Caco-2 (cell line): ENCODE data around the gene ZBTB42. TPM values are rescaled to one million over a fixed set of nuclear protein-coding genes. Genes with fewer than 3 reads are reported as not detected.

Experiments used
- BruUV-seq: library from RNA; stranded (reverse); fragments of 400-500 nt; replicated peaks from 2 replicates; lab custom pipeline; 2021; lab: Mats Ljungman, UMichigan
- CTCF ChIA-PET: fragments of 300-600 bp; sonication (Branson Sonifier 250); formaldehyde crosslinking; loops from one replicate; lab custom pipeline; 2022; ENCODE audit warnings: antibody characterized with exemption; lab: Charles Lee
- POLR2A ChIA-PET: fragments of 300-600 bp; sonication (Branson Sonifier 250); formaldehyde crosslinking; loops from one replicate; lab custom pipeline; 2022; ENCODE audit warnings: antibody characterized with exemption; lab: Charles Lee
- DNase-seq, 2 experiments: peaks; one replicate each; pipeline versions ENCODE4 v3.0.0 to v3.0.0-alpha.2; 2020 to 2022
- H3K27me3 ChIP-seq: replicated peaks from 2 replicates; pipeline ENCODE4 v1.6.0; 2011; ENCODE audit warnings: low read length; ENCODE audit not compliant: control insufficient read depth, insufficient read depth
- H3K36me3 ChIP-seq: 2 replicates; pipeline ENCODE4 v1.5.1; 2011; ENCODE audit warnings: low read length; ENCODE audit not compliant: control insufficient read depth, insufficient read depth
- H3K4me1 ChIP-seq: fragments of 250-450 bp; sonication (Bioruptor Pico); 2 replicates; pipeline ENCODE4 v1.5.1; 2020; ENCODE audit warnings: mild to moderate bottlenecking
- H3K4me3 ChIP-seq: 2 replicates; pipeline ENCODE4 v1.5.1; 2011; ENCODE audit warnings: low read depth, mild to moderate bottlenecking, control low read depth, low read length
- H3K9me3 ChIP-seq: fragments of 250-450 bp; sonication (Bioruptor Pico); 2 replicates; pipeline ENCODE4 v1.5.1; 2020; ENCODE audit warnings: mild to moderate bottlenecking, moderate library complexity
- H3K27ac Mint-ChIP-seq: one replicate; pipeline ENCODE4 v1.8.0; 2022; ENCODE audit warnings: mixed read lengths; ENCODE audit not compliant: unreplicated experiment
- H3K27me3 Mint-ChIP-seq: one replicate; pipeline ENCODE4 v1.8.0; 2022; ENCODE audit warnings: mixed read lengths; ENCODE audit not compliant: insufficient read depth, unreplicated experiment
- H3K36me3 Mint-ChIP-seq: one replicate; pipeline ENCODE4 v1.8.0; 2022; ENCODE audit warnings: mild to moderate bottlenecking, mixed read lengths; ENCODE audit not compliant: insufficient read depth, unreplicated experiment
- H3K4me1 Mint-ChIP-seq: one replicate; pipeline ENCODE4 v1.8.0; 2022; ENCODE audit warnings: low read depth, mixed read lengths; ENCODE audit not compliant: unreplicated experiment
- H3K4me3 Mint-ChIP-seq: one replicate; pipeline ENCODE4 v1.8.0; 2022; ENCODE audit warnings: mild to moderate bottlenecking, moderate library complexity, mixed read lengths; ENCODE audit not compliant: unreplicated experiment
- H3K9me3 Mint-ChIP-seq: one replicate; pipeline ENCODE4 v1.8.0; 2022; ENCODE audit warnings: mixed read lengths; ENCODE audit not compliant: unreplicated experiment
- intact Hi-C: fragments of 100-400 bp; cut with micrococcal nuclease; formaldehyde crosslinking; loops from one replicate; pipeline ENCODE4 v1.10.0; 2022; ENCODE audit not compliant: unreplicated experiment
- total RNA-seq: library from RNA; stranded (reverse); gene quantifications from 2 replicates; pipeline ENCODE4 v1.2.3, GENCODE V29; 2022
- TF ChIP-seq, protein P1 (sequence below), 2 experiments: fragments of 200-600 bp in 1 of 2; IDR thresholded peaks; 1 replicate in 1 of 2; 2 replicates in 1 of 2; pipeline versions ENCODE4 v1.5.1 to v1.8.0; 2011 to 2022; ENCODE audit warnings: antibody characterized with exemption in 1 of 2, control low read depth in 1 of 2, inconsistent platforms in 1 of 2, low read depth in 1 of 2, low read length in 1 of 2, mild to moderate bottlenecking in 1 of 2, moderate library complexity in 1 of 2; ENCODE audit not compliant: insufficient read depth in 1 of 2, severe bottlenecking in 1 of 2, unreplicated experiment in 1 of 2

ZBTB42 gene
- total RNA-seq, 1 experiment from 2014 or later = 9.7 TPM

GRCh38 chr14:104758981-104759969 lies 41.6 kb upstream of the ZBTB42 start:
- Mint-ChIP-seq H3K9me3 (no peaks in the 10 kb centered on the region), H3K4me3 (no peak overlapping the region), H3K27me3 (no peaks in the 10 kb centered on the region), H3K27ac (no peak overlapping the region), H3K4me1 (peaks cover 6% of the 10 kb centered on the region), H3K36me3 (peaks cover 71% of the 10 kb centered on the region)
- TF ChIP-seq, protein P1, sequence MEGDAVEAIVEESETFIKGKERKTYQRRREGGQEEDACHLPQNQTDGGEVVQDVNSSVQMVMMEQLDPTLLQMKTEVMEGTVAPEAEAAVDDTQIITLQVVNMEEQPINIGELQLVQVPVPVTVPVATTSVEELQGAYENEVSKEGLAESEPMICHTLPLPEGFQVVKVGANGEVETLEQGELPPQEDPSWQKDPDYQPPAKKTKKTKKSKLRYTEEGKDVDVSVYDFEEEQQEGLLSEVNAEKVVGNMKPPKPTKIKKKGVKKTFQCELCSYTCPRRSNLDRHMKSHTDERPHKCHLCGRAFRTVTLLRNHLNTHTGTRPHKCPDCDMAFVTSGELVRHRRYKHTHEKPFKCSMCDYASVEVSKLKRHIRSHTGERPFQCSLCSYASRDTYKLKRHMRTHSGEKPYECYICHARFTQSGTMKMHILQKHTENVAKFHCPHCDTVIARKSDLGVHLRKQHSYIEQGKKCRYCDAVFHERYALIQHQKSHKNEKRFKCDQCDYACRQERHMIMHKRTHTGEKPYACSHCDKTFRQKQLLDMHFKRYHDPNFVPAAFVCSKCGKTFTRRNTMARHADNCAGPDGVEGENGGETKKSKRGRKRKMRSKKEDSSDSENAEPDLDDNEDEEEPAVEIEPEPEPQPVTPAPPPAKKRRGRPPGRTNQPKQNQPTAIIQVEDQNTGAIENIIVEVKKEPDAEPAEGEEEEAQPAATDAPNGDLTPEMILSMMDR (IDR thresholded peaks at IDR 0.05; ENCODE audit: insufficient read depth in 1 of 2, low read depth in 1 of 2, low read length in 1 of 2, severe bottlenecking in 1 of 2, unreplicated experiment in 1 of 2) = no peak
- H3K36me3 ChIP-seq = peaks cover 3% of the 10 kb centered on the region; the same call in 1 of the 2 replicates
- peaks cover 5% of the 10 kb centered on the region for H3K4me1 ChIP-seq
- intact Hi-C loops = no loop called here
- no TSS peak for BruUV-seq
- H3K27me3 ChIP-seq = no peaks in the 10 kb centered on the region
- DNase-seq = no peak
- no peaks in the 10 kb centered on the region for H3K9me3 ChIP-seq
- POLR2A ChIA-PET = interaction anchor here (0.6 kb wide), 1 partner anchor 8 kb away, joined by 10 read pairs; no protein-coding TSS in a partner anchor
- no peak overlapping the region for H3K4me3 ChIP-seq
- CTCF ChIA-PET = no interaction called here

DNA sequence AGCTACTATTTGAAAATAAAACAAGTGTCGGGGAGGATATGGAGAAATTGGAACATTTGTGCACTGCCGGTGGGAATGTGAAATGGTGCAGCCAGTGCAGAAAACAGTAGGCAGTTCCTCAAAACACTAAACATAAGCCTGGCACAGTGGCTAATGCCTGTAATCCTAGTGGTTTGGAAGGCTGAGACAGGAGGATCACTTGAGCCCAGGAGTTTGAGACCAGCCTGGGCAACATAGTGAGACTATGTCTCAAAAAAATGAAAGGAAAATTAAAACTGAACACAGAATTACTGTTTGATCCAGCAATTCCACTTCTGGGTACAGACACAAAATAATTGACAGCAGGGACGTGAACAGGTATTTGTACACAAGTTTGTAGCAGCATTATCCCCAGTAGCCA lies 35.4 kb upstream of the ZBTB42 start:
- peaks cover 13% of the 10 kb centered on the region for H3K4me1 Mint-ChIP-seq
- H3K27ac Mint-ChIP-seq = no peak overlapping the region
- no peaks in the 10 kb centered on the region for H3K27me3 Mint-ChIP-seq
- H3K36me3 ChIP-seq = no peaks in the 10 kb centered on the region
- peak overlapping the region; percentile 28; the same call in 1 of the 2 replicates for H3K4me3 ChIP-seq
- intact Hi-C loops = no loop called here
- TF ChIP-seq, protein P1 (IDR thresholded peaks at IDR 0.05; ENCODE audit: insufficient read depth in 1 of 2, low read depth in 1 of 2, low read length in 1 of 2, severe bottlenecking in 1 of 2, unreplicated experiment in 1 of 2) = no peak
- no peaks in the 10 kb centered on the region for H3K27me3 ChIP-seq
- BruUV-seq = no TSS peak
- ChIA-PET POLR2A (interaction anchor here (2.4 kb wide), 1 partner anchor 13 kb away, joined by 14 read pairs; the partner anchor contains the start of gene SIVA1), CTCF (no interaction called here)
- peaks cover 43% of the 10 kb centered on the region for H3K36me3 Mint-ChIP-seq
- DNase-seq = no peak
- H3K9me3 ChIP-seq = no peaks in the 10 kb centered on the region
- peak overlapping the region; percentile 74 for H3K4me3 Mint-ChIP-seq
- H3K9me3 Mint-ChIP-seq = no peaks in the 10 kb centered on the region
- H3K4me1 ChIP-seq = peaks cover 18% of the 10 kb centered on the region

DNA sequence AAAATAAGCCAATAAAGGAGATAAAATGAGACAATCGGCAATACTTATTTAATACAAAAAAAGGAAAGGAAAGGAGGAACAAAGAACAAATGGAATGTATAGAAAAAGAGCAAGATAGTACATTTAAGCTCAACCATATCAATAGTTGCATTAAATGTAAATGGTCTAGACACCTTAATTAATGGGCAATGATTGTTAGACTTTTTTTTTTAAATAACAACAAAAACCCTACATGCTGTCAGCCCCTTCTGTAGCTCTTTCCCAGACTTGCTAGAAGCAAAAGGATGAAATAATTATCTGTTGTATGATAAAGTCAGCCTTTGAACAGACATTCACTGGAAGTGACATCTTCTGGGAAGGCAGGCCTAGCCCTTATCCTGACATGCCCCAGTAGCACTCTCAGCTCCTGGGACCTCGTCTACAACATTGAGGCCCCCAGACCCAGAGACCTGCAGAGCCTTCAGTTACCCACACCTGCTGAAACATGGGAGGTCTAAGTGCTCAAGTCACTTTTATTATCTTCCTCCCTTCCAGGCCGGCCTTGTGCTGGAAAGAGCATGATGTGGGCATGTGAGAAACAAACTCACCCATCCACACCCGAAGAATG lies 34.5 kb upstream of the ZBTB42 start:
- Mint-ChIP-seq H3K4me3 (peak overlapping the region; percentile 74), H3K27me3 (no peaks in the 10 kb centered on the region), H3K9me3 (no peaks in the 10 kb centered on the region), H3K36me3 (peaks cover 43% of the 10 kb centered on the region), H3K4me1 (peaks cover 13% of the 10 kb centered on the region), H3K27ac (peak overlapping the region; percentile 72)
- TF ChIP-seq, protein P1 (IDR thresholded peaks at IDR 0.05; ENCODE audit: insufficient read depth in 1 of 2, low read depth in 1 of 2, low read length in 1 of 2, severe bottlenecking in 1 of 2, unreplicated experiment in 1 of 2) = no peak
- Histone ChIP-seq H3K4me3 (peak overlapping the region; percentile 28), H3K9me3 (no peaks in the 10 kb centered on the region; the same call in 1 of the 2 replicates), H3K27me3 (no peaks in the 10 kb centered on the region), H3K36me3 (peaks cover 4% of the 10 kb centered on the region; the same call in 1 of the 2 replicates), H3K4me1 (peaks cover 18% of the 10 kb centered on the region)
- BruUV-seq = TSS peak; percentile 84
- intact Hi-C loops = loop anchor here (2.0 kb wide), 1 partner anchor 14 kb away; the partner anchor contains the start of gene SIVA1
- POLR2A ChIA-PET = interaction anchor here (0.6 to 2.4 kb wide), 3 partner anchors 14 to 60 kb away, joined by 3 to 14 read pairs (median 6); partner anchors contain the start of gene SIVA1
- no peak for DNase-seq
- CTCF ChIA-PET = interaction anchor here (1.0 kb wide), 1 partner anchor 14 kb away, joined by 3 read pairs; no protein-coding TSS in a partner anchor
